Neural cell (in vitro differentiated cells): Measurements from ENCODE around the gene CYTH3. TPM values are rescaled to one million over a fixed set of nuclear protein-coding genes. Genes with fewer than 3 reads are reported as not detected.

Experiments
- H2AFZ ChIP-seq: fragments of 200-600, 300-800 bp; sonication (generic), shearing (Covaris generic); 2 replicates; pipeline ENCODE4 v1.6.0; 2014; ENCODE audit warnings: low read depth, mild to moderate bottlenecking, antibody characterized with exemption, low read length, moderate library complexity
- H3F3A ChIP-seq: fragments of 200-600 bp; shearing (Covaris generic); 2 replicates; pipeline ENCODE4 v1.6.1; 2016; ENCODE audit warnings: mild to moderate bottlenecking, moderate library complexity, mixed read lengths, antibody characterized with exemption, low read length; ENCODE audit not compliant: insufficient read depth, poor library complexity, severe bottlenecking
- H3K27ac ChIP-seq: fragments of 200-600, 300-800 bp; sonication (generic), shearing (Covaris generic); 2 replicates; pipeline ENCODE4 v1.5.1; 2014; ENCODE audit warnings: mild to moderate bottlenecking, low read length, moderate library complexity
- H3K27me3 ChIP-seq: fragments of 300-800, 200-600 bp; sonication (generic), shearing (Covaris generic); 2 replicates; pipeline ENCODE4 v1.6.0; 2014; ENCODE audit warnings: mild to moderate bottlenecking, low read depth, low read length, moderate library complexity; ENCODE audit not compliant: insufficient read depth
- H3K36me3 ChIP-seq: fragments of 300-800, 200-600 bp; sonication (generic), shearing (Covaris generic); 2 replicates; pipeline ENCODE4 v1.5.1; 2014; ENCODE audit warnings: mild to moderate bottlenecking, antibody characterized with exemption, low read length, moderate library complexity; ENCODE audit not compliant: insufficient read depth
- H3K4me2 ChIP-seq: fragments of 300-800, 200-600 bp; sonication (generic), shearing (Covaris generic); 2 replicates; pipeline ENCODE4 v1.6.0; 2014; ENCODE audit warnings: mild to moderate bottlenecking, low read length
- H3K4me3 ChIP-seq: fragments of 300-800, 200-600 bp; sonication (generic), shearing (Covaris generic); 2 replicates; pipeline ENCODE4 v1.5.1; 2014; ENCODE audit warnings: mild to moderate bottlenecking, low read length, moderate library complexity
- H3K79me2 ChIP-seq: fragments of 200-600 bp; shearing (Covaris generic); replicated peaks from 2 replicates; pipeline ENCODE4 v1.6.0; 2014; ENCODE audit warnings: mild to moderate bottlenecking, low read length, moderate library complexity; ENCODE audit not compliant: insufficient read depth
- H3K9ac ChIP-seq: fragments of 300-800, 200-600 bp; sonication (generic), shearing (Covaris generic); 2 replicates; pipeline ENCODE4 v1.6.1; 2016; ENCODE audit warnings: mild to moderate bottlenecking, low read length, mixed read lengths
- H3K9me2 ChIP-seq: fragments of 200-600 bp; shearing (Covaris generic); 2 replicates; pipeline ENCODE4 v1.6.1; 2016; ENCODE audit warnings: mild to moderate bottlenecking, low read length, mixed read lengths; ENCODE audit not compliant: insufficient read depth
- H3K9me3 ChIP-seq: fragments of 200-600, 300-800 bp; sonication (generic), shearing (Covaris generic); 2 replicates; pipeline ENCODE4 v1.6.1; 2016; ENCODE audit warnings: mild to moderate bottlenecking, mixed run types, low read length, moderate library complexity, mixed read lengths
- H4K20me1 ChIP-seq: fragments of 200-600 bp; shearing (Covaris generic); 2 replicates; pipeline ENCODE4 v1.6.1; 2016; ENCODE audit warnings: mild to moderate bottlenecking, mixed run types; ENCODE audit not compliant: insufficient read depth
- CTCF ChIP-seq: fragments of 450-650 bp; IDR thresholded peaks from 2 replicates; pipeline ENCODE4 v1.5.1; 2014; ENCODE audit warnings: antibody characterized with exemption, mild to moderate bottlenecking, moderate library complexity; ENCODE audit not compliant: poor library complexity, severe bottlenecking
- EP300 ChIP-seq: fragments of 450-650 bp; conservative IDR thresholded peaks from 2 replicates; pipeline ENCODE4 v1.6.1; 2014; ENCODE audit warnings: antibody characterized with exemption, mild to moderate bottlenecking, moderate library complexity; ENCODE audit not compliant: poor library complexity, severe bottlenecking
- EZH2 ChIP-seq: fragments of 200-600, 300-800 bp; shearing (Covaris generic), sonication (generic); IDR thresholded peaks from 2 replicates; pipeline ENCODE4 v1.6.1; 2014; ENCODE audit warnings: antibody characterized with exemption, low read length, borderline replicate concordance, mild to moderate bottlenecking; ENCODE audit not compliant: insufficient read depth, poor library complexity, severe bottlenecking
- MXI1 ChIP-seq: fragments of 450-650 bp; conservative IDR thresholded peaks from 2 replicates; pipeline ENCODE4 v1.6.1; 2014; ENCODE audit warnings: antibody characterized with exemption, mild to moderate bottlenecking; ENCODE audit not compliant: poor library complexity, severe bottlenecking
- POLR2AphosphoS5 ChIP-seq: IDR thresholded peaks from 2 replicates; pipeline ENCODE4 v1.6.1; 2012
- RAD21 ChIP-seq: fragments of 450-650 bp; conservative IDR thresholded peaks from 2 replicates; pipeline ENCODE4 v1.6.1; 2014; ENCODE audit warnings: antibody characterized with exemption, mild to moderate bottlenecking, moderate library complexity
- REST ChIP-seq: IDR thresholded peaks from 2 replicates; pipeline ENCODE4 v1.6.1; 2012; ENCODE audit warnings: borderline replicate concordance
- SMC3 ChIP-seq: fragments of 450-650 bp; conservative IDR thresholded peaks from 2 replicates; pipeline ENCODE4 v1.6.1; 2014; ENCODE audit warnings: antibody characterized with exemption, mild to moderate bottlenecking, moderate library complexity; ENCODE audit not compliant: poor library complexity
- TAF1 ChIP-seq: IDR thresholded peaks from 2 replicates; pipeline ENCODE4 v1.6.1; 2012; ENCODE audit warnings: low read depth
- polyA plus RNA-seq: library from polyadenylated mRNA; depleted of rRNA; stranded (reverse); fragments of >200 nt; gene quantifications from 2 replicates; pipeline ENCODE4 v1.2.3, GENCODE V29; 2014

The CYTH3 gene
- polyA plus RNA-seq, 1 donor from 2014 or later = 33.9 TPM

DNA sequence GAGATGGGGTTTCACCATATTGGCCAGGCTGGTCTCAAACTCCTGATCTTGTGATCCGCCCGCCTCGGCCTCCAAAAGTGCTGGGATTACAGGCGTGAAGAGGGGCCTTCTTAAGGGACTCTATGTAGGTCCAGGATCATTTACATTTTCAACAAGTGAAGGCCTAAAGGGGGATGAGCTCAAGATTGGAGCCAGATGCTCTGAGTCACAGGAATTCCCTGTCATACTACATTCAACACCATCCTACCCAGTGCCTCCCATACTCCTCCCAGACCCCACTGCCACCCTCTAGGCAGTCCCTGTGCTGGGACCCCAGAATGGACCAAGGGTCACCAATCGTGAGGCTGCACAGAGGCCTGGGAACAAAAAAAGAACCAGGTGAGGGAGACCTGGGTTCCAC, 29.9 kb downstream of the CYTH3 start:
- H3K9me2 ChIP-seq = no peaks in the 10 kb centered on the region
- no peaks in the 10 kb centered on the region for H3K36me3 ChIP-seq
- no peaks in the 10 kb centered on the region for H4K20me1 ChIP-seq
- no peaks in the 10 kb centered on the region for H3K9me3 ChIP-seq
- no peak overlapping the region for H3K4me2 ChIP-seq
- no peaks in the 10 kb centered on the region for H3F3A ChIP-seq
- H3K27ac ChIP-seq = no peak overlapping the region
- H3K27me3 ChIP-seq = no peaks in the 10 kb centered on the region
- H3K9ac ChIP-seq = no peak overlapping the region
- no peak overlapping the region for H3K4me3 ChIP-seq
- no peaks in the 10 kb centered on the region for H3K79me2 ChIP-seq
- TF ChIP-seq CTCF (no peak), SMC3 (no peak), MXI1 (no peak), TAF1 (no peak), EP300 (no peak), RAD21 (no peak), POLR2AphosphoS5 (no peak), EZH2 (no peak), REST (no peak)
- H2AFZ ChIP-seq = no peak overlapping the region

- Histone ChIP-seq H3K9me2 (no peaks in the 10 kb centered on the region), H3K36me3 (no peaks in the 10 kb centered on the region), H3F3A (no peaks in the 10 kb centered on the region), H3K9me3 (no peaks in the 10 kb centered on the region), H3K9ac (no peak overlapping the region), H3K27me3 (no peaks in the 10 kb centered on the region), H4K20me1 (no peaks in the 10 kb centered on the region), H2AFZ (no peak overlapping the region), H3K4me2 (no peak overlapping the region), H3K4me3 (no peak overlapping the region), H3K27ac (no peak overlapping the region), H3K79me2 (no peaks in the 10 kb centered on the region)
- TF ChIP-seq POLR2AphosphoS5 (no peak), EP300 (no peak), TAF1 (no peak), EZH2 (no peak), SMC3 (no peak), MXI1 (no peak), CTCF (no peak), REST (no peak), RAD21 (no peak)
Measured at GRCh38 chr7:6241607-6241973, 30.8 kb downstream of the CYTH3 start.
